GM12865 (cell line): ENCODE data around the gene PTX4.
"Not testable (repeated sequence)": the region's sequence is repeated elsewhere in the genome, so short reads cannot be mapped to it uniquely, and the experiment has no call there.

Experiments used
- DNase-seq: peaks from one replicate; pipeline ENCODE4 v3.0.0; 2010; ENCODE audit warnings: low read depth
- H3K4me3 ChIP-seq: 2 replicates; pipeline ENCODE4 v1.5.1; 2011; ENCODE audit warnings: mild to moderate bottlenecking, low read depth, low read length, control low read depth
- TF ChIP-seq, protein P1 (sequence below): IDR thresholded peaks from 2 replicates; pipeline ENCODE4 v1.5.1; 2011; ENCODE audit warnings: low read length, control low read depth, low read depth, inconsistent platforms; ENCODE audit not compliant: insufficient read depth; ENCODE audit errors: missing control alignments

PTX4 gene

GRCh38 chr16:1470481-1471251 lies 18.1 kb downstream of the PTX4 start:
- TF ChIP-seq, protein P1, sequence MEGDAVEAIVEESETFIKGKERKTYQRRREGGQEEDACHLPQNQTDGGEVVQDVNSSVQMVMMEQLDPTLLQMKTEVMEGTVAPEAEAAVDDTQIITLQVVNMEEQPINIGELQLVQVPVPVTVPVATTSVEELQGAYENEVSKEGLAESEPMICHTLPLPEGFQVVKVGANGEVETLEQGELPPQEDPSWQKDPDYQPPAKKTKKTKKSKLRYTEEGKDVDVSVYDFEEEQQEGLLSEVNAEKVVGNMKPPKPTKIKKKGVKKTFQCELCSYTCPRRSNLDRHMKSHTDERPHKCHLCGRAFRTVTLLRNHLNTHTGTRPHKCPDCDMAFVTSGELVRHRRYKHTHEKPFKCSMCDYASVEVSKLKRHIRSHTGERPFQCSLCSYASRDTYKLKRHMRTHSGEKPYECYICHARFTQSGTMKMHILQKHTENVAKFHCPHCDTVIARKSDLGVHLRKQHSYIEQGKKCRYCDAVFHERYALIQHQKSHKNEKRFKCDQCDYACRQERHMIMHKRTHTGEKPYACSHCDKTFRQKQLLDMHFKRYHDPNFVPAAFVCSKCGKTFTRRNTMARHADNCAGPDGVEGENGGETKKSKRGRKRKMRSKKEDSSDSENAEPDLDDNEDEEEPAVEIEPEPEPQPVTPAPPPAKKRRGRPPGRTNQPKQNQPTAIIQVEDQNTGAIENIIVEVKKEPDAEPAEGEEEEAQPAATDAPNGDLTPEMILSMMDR: no peak
- H3K4me3 ChIP-seq: no peak overlapping the region
- no peak for DNase-seq

DNA sequence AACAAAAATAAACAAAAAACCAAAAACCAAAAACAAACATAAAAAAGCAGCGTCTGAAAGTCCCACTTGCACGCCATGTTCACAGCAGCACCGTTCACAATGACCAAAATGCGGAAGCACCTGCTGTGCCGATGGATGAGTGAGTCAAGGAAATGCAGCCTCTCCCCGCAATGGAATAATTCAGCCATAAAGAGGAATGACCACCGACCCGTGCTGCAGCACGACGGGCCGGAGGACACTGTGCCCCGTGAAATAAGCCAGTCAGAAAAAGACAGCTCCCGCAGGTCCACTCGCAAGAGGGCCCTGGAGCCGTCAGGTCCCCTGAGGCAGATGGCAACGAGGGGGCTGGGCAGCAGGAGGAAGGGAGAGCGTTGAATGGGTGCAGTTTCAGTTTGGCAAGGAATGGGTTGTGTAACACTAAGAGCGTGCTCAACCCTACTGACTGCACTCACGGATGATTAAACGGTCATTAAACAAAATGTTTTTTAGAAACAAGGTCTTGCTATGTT lies 19.0 kb downstream of the PTX4 start:
- TF ChIP-seq, protein P1: no peak
- H3K4me3 ChIP-seq: no peak overlapping the region
- DNase-seq: no peak

DNA sequence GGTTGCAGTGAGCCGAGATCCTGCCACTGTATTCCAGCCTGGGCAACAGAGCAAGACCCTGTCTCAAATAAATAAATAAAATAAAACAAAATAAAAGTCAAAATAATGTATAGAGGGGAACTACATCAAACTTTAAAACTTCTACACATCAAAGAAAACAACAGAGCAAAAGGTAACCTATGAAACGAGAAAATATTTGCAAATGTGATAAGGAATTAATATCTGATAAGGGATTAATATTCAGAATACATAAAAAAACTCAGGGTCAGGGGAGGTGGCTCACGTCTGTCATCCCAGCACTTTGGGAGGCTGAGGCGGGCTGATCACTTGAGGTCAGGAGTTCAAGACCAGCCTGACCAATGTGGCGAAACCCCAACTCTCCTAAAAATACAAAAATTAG lies 19.6 kb downstream of the PTX4 start:
- not testable (repeated sequence) for DNase-seq, H3K4me3 ChIP-seq

GRCh38 chr16:1468426-1468810 lies 20.3 kb downstream of the PTX4 start:
- TF ChIP-seq, protein P1: no peak
- H3K4me3 ChIP-seq: no peak overlapping the region
- DNase-seq: no peak

GRCh38 chr16:1466968-1467521 lies 21.7 kb downstream of the PTX4 start:
- DNase-seq: no peak
- no peak overlapping the region for H3K4me3 ChIP-seq
- TF ChIP-seq, protein P1: no peak

DNA sequence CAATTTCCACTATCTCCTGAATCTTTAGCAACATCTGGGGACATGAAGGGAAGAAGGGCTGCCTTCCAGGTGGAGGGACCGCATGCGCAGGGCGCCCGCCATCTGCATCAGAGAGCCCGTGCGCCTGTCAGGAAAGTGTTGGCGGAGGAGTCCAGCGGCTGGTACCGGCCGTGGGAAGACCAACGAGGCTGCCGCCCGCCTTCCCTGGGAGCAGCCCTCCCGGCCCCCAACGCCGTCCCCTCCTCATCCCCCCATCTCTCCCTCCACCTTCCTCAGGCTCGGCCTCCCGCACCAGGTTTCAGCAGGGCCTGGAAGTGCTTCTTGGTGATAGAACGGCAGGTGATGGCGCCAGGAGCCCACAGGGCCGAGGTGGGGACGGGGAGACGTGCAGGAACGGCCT lies 22.7 kb downstream of the PTX4 start:
- no peak for DNase-seq
- TF ChIP-seq, protein P1: no peak

DNA sequence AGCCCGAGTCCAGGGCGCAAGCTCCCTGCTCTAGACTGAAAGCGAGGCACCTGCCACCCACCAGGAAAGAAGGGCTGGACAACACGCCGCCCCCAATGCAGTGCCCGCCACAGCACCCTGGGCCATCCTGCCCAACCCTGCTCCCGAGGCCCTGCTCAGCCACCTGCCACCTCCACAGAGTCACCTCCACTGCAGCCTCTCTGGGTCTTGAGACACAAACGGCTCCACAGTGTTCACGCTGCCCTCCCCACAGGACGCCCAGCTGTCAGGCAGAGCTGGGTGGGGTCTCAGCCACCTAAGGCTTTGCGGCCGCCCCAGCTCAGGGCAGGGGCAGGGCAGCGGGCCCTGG lies 23.2 kb downstream of the PTX4 start:
- no peak for DNase-seq
- TF ChIP-seq, protein P1: no peak
- H3K4me3 ChIP-seq: no peak overlapping the region

More for the DNA sequence above, 22.7 kb downstream of the PTX4 start:
- H3K4me3 ChIP-seq: no peak overlapping the region
